Measurements from ENCODE around the gene TMEFF2.
"Not testable (repeated sequence)": the region's sequence is repeated elsewhere in the genome, so short reads cannot be mapped to it uniquely, and the experiment has no call there.

Gene TMEFF2

DNA sequence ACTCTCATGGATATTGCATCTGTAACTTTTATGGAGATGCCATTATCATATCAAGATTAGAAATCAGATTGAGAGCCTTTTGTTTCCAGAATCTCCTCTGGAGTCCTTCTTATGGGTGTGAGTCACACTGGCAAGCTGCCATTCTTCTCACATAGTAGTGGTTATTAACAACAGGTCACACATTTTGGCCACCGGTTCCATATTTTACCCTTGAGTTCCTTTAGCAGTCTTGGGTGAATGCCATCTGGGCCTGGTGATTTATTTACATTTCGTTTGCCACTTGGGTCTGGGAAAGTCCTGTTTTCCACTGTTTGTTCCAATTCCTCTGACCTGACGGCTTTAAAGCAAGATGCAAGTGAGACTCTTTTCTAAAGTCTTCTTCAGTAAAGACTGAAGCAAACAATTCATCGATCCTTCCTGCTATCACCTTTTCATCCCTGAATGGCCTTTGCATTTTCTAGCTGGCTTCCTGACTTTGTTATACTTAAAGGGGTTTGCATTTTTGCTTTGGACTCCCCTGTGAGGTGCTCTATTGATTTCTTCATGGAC, 267.3 kb downstream of the TMEFF2 start:
- no peak for DNase-seq

DNA sequence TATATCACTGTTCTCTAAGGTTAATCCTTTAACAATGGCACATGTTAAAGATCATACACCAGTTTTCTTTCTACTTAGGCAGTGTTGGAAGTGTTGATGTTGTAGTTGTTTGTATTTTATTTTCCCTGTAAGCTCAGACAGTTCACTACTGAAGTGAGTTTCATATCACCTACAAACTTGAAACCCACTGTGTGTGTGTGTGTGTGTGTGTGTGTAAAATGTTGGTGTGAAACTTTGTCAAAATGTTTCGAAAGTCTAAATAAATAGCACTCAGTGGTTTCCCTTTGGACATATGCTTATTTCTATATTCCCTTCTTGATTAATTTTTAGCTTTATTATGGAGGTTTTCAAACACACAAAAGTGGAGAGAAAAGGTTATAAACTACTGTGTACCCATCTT, 268.1 kb downstream of the TMEFF2 start:
- no peak for DNase-seq

DNA sequence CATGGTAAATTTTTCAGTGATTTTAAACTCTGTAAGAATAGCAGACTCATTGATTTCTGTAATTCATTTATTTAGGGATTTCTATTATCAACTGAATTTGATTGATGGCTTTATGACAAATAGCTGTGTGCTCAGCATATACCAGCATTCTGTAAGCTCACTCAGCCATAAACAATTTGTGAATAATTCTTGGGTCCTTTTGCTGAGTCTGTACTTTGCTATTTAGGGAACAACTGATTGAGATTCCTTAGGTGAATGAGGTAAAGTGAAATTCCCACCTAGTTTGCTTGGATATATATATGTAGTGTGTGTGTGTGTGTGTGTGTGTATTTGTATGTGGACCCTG, 271.1 kb downstream of the TMEFF2 start:
- DNase-seq: no peak

DNA sequence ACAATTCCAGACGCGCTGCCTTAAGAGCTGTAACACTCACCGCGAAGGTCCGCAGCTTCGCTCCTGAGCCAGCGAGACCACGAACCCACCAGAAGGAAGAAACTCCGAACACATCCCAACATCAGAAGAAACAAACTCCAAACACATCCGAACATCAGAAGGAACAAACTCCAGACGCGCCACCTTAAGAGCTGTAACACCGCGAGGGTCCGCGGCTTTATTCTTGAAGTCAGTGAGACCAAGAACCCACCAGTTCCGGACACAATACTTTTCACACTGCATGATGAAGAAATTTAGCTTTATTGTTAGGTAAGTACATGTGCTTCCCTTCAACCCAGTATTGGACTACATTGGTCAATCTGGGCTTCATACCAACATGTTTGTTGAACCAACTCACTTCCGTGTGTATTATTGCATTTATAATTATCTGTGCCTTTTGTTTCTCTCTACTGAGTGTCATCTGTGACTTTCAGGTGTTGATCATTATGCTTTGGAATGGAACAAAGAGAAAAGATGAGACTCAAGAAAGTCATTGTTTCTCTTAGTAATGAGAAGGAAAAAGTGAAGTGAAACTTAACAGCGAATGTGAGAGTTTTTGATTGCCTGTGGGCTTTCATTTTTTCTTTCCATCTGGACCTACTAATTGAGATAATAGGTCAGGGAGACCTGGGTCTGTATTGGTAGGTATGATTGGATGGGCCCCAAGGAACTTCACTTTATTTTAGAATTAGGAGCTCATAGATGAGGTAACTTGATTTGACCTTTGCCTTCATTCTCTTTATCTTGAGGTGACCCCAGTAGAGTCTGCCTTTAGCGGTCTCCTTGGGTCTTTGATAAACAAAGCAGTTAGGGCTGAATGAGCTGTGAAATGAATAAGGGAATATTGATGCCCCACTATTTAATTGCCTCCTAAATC, 271.7 kb downstream of the TMEFF2 start:
- no peak for DNase-seq

DNA sequence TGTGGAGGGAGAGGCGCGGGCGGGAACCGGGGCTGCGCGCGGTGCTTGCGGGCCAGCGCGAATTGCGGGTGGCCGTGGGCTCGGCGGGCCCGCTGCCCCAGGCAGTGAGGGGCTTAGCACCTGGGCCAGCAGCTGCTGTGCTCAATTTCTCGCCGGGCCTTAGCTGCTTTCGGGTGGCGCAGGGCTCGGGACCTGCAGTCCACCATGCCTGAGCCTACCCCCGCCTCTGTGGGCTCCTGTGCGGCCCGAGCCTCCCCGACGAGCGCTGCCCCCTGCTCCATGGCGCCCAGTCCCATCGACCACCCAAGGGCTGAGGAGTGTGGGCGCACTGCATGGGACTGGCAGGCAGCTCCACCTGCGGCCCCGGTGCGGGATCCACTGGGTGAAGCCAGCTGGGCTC, 273.1 kb downstream of the TMEFF2 start:
- DNase-seq: not testable (repeated sequence)

DNA sequence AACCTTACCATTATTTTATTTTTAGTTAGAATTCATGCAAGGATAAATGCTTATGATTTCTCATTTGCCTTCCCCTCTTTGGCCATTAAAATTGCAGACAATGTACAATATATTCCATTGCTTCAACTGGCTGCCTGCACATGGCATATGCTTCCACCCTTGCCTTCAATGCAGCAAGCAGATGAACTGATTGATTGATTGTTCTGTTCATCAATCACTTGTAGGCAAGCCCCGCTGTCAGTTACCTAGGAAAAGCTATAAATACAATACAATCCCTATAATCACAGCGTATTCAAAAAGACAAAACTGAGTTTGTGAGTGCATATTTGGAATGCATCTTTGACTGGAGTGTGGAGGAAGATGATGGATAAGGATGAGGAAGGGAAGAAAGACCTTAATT, 274.2 kb downstream of the TMEFF2 start:
- no peak for DNase-seq

DNA sequence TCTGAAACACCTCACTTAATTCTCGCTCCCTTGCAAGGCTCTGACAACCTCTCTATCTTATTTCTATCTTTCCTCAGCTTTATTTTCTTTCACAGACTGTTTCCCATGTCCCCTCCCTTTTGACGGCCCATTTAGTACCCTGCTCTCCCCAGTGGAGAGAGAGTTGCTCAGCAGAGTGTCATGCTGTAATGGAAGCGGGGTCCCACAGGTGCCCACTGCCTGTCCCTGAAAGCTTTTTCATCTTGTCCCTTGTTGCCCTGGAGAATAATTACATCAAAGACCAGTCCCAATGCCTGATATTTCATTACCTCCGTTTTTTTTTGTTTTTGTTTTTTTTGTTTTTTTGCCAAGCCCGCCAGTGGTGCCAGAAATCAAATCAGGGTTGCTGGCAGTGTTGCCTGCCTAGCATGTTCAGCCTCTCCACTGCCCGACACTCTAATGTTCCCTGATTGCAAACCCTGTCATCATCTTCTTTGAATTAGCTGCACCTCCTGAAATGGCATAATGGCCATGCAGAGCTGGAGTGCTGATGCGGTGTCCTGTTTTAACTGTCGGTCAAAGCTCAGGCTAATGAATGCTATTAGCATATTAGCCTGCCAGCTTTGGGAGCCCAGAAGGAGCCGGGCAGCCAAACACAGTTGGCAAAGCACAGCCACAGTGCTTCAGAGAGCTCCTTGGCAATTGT, 276.6 kb downstream of the TMEFF2 start:
- DNase-seq: no peak

DNA sequence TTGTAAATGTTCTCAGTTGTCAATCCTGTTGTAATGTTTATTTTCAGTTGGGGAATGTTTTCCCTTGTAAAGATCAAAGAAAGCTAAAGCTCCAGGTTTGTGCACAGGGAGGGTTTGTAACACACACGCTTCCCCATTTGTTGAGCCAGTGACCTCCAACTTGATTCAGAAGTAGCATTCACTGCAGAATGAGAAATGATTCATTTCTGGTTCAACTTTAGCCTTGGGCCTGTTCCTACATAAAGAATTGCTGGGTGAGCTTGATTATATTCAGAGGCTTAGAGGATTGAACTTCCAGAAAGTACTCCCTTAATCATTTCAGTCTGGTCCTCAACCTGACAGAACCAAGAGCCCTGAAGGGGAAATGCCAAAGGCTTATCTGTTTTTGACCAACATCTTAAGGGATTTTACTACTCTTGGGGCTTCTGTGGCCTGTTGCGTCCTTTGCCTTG, 277.3 kb downstream of the TMEFF2 start:
- DNase-seq: no peak

DNA sequence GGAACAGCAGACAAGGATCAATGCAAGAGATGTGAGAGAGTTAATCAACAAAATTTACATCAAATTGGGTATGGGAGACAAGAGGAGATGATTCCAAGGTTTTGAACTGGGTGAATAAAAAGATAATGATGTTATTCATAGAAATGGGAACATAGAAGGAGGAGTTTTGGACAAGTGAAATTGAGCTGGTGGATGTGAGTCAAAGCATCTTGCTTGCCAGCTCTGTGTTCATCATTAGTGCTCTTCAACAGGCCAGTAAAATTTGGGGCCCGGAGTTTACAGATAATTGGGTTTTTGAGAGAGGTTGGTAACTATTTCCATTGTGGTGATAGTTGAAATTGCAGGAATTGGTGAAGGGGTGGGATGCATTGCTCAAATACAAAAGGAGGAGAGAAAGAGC, 277.9 kb downstream of the TMEFF2 start:
- no peak for DNase-seq

DNA sequence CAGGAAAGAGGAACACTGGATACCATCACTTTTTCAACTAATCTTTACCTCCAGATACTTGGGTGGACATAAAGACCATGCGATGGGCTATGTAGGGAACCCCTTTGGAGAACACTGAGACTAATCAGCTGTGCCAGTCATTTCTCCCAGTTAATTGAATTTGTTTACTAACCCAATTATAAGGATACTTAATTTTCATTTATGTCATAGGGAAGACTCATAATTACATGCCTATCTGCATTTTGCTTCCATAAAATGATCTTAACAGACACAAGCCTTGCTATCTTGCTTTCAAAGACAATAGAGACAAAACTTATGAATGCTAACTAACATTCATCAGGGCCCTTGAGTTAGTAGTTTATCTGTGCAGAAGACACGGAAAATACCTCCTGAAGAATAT, 279.0 kb downstream of the TMEFF2 start:
- no peak for DNase-seq

DNA sequence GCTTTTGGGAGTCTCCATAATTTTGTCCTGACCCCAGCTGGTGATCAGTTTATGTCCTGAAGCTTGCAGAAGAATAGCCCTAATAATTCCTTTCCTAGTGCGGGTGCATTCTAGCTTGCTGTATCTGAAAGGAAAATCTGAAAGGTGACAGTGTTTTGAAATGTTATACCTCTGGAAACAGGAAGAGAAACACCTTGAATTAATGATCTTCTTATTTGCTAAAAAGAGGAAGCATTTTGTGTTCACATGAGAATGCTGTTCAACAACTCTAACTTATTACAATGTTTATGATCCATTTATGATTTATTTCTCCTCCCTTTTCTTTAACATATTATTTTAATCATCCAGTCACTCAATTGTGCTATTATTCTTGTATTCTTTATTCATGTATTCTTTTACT, 280.9 kb downstream of the TMEFF2 start:
- DNase-seq: no peak

DNA sequence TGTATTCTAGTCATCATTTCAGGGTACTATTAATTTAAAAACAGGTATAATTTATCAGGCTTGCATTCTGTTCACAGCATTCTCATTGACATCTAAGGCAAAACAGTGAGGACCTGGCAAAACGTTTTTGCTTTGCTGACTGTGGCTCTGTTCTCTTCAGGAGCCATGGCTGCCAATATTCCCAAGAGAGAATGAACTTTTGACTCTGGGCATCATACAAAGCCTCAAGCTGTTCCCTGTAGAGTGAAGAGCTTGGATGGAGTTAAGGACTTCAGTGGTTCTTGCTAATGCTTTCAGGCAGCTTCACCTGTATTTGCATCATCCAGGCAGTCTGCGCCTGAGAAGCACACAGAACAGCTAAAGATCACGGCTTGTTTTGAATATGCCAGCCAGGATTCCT, 282.0 kb downstream of the TMEFF2 start:
- DNase-seq: no peak

DNA sequence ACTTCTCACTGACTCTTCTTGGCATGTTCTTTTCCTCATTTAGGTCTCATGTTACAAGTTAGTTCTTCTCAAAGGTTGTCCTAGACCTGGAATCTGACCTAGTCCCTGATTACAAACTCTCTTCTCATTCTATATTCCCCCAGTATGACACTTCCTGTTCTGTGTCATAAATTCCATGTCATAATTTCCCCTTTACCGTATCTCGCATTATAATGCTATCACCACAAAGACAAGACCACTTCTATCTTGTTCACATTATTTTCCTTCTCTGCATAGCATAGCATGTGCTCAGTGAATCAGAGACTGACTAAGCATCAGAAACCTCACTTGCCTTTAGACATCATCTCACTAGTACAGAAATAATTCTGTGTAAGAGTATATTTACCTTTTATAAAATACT, 284.2 kb downstream of the TMEFF2 start:
- DNase-seq: no peak

DNA sequence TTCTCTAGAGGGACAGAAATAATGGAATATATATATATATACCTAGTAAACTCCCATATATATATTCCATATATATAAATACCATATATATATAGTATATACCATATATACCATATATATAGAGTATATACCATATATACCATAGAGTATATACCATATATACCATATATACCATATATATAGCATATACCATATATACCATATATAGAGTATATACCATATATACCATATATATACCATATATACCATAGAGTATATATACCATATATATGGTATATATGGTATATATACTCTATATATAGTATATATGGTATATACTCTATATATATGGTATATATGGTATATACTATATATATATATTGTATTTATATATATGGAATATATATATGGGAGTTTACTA, 285.9 kb downstream of the TMEFF2 start:
- no peak for DNase-seq

DNA sequence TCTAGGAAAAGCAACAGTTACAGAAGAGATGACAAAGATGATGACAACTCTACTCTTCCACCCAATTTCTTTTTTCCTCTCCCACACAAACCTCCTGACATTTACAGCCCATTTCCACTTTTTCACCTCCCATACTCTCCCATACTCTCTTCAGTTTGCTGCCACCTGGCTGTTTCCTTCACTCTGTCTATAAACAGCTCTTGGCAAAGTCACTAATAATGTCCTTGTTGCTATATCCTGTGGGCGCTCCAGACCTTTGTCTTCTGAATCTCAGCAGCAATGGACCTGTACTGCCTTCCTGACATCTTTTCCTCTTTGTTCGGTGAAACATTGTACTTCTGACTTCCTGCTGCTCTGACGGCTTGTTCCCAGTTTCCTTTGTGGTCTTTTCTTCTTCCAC, 287.2 kb downstream of the TMEFF2 start:
- DNase-seq: no peak

DNA sequence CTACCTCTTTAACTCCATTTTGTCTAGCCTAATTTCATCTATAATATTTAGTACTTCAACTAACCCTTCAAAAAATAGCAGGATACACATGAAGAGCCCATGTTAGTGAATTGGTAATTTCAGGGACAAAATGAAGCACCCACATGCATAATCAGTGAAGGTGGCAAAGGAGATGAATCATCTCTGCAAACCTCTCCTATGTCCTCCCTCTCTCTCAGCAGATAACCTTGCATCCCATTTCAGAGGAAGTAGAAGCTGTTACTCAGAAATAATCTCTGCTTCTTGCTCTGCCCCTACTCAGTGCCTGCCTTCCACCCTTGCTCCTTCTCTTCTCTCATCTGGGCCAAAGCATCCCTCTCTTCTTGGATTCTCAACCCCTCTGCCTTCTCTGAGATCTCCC, 287.6 kb downstream of the TMEFF2 start:
- no peak for DNase-seq

DNA sequence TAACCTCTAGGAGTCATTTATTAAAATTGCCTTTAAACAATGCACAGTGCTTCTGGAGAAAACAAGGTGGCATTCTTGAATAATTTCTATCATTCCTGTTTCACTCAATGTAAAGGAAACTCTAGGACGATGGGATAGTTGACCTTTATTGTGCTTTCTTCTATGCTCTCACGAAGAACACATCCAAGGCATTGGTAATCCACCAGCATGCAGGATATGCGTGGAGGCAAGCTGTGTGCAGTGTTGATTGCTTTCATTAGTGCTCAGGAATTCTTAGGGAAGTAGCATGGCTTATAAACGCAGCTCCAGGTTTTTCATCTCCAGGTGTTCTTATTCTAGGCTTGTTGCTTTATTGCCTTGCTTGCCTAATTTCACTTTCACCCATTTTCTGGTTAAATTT, 289.4 kb downstream of the TMEFF2 start:
- no peak for DNase-seq

DNA sequence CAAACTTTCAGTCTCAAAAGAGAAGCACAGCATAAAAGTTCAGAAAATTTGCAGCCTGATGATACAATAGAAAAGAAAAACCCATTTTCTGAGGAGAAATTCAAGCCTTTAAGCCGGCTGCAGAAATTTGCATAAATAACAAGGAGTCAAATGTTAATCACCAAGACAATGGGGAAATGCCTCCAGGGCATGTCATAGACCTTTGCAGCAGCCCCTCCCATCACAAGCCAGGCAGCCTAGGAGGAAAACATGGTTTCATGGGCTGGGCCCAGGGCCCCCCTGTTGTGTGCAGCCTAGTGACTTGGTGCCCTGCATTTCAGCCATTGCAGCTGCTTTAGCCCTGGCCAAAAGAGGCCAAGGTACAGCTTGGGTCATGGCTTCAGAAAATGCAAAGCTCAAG, 293.7 kb downstream of the TMEFF2 start:
- DNase-seq: no peak

DNA sequence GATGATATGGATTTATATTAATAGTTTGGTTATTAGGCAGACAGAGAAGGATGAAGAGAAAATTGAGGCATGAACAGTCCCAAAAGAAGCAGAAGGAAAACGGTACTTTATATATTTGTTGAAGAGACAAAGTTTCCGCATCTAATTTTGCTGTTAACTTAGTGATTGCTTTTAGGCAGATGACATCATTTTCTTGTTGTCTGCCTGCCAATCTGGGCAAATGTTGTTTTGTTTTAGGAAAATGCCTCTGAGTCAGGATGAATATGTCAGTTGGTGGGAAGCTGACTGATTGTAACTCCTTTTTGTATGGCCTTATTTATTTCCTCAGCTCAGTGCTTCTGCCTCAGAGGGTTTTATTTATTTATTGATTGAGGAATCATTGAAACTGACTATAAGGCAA, 295.3 kb downstream of the TMEFF2 start:
- no peak for DNase-seq

Data from effector CD4-positive, alpha-beta T cell (primary cell).